Gastroesophageal sphincter (tissue), 4 donors: ENCODE data around the gene SH3RF3. TPM values are rescaled to one million over a fixed set of nuclear protein-coding genes. Genes with fewer than 3 reads are reported as not detected.

Source experiments
- ATAC-seq: fragments of 150-250 bp; one replicate; pipeline ENCODE4 v1.9.1; 2016; ENCODE audit warnings: mild to moderate bottlenecking, moderate library complexity
- H3K27ac ChIP-seq, 4 donors: fragments of 200-600 bp; sonication (generic) in 3 of 4; 1 replicate in 3 of 4; 2 replicates in 1 of 4; pipeline ENCODE4 v1.5.1; 2016 to 2019
- H3K27me3 ChIP-seq: fragments of 200-600 bp; sonication (generic); one replicate; pipeline ENCODE4 v1.5.1; 2019
- H3K36me3 ChIP-seq, 2 donors: fragments of 200-600 bp; sonication (generic); one replicate each; pipeline ENCODE4 v1.5.1; 2019; ENCODE audit warnings: control low read depth in 1 of 2
- H3K4me1 ChIP-seq, 3 donors: fragments of 200-600 bp; sonication (generic); 1 replicate in 2 of 3; 2 replicates in 1 of 3; pipeline ENCODE4 v1.5.1; 2016 to 2019; ENCODE audit warnings: control low read depth in 2 of 3
- H3K4me3 ChIP-seq, 2 donors: fragments of 200-600 bp; sonication (generic); one replicate each; pipeline ENCODE4 v1.5.1; 2019; ENCODE audit warnings: mild to moderate bottlenecking in 1 of 2, moderate library complexity in 1 of 2
- H3K9me3 ChIP-seq, 3 donors: fragments of 200-600 bp; sonication (generic); one replicate each; pipeline ENCODE4 v1.5.1; 2017 to 2019; ENCODE audit warnings: control low read depth in 2 of 3
- CTCF ChIP-seq, 4 experiments: fragments of 200-600 bp in 2 of 4; fragments of 450-650 bp in 2 of 4; sonication (generic) in 1 of 4; IDR thresholded peaks; one replicate each; pipeline ENCODE4 v1.5.1; 2017 to 2019; ENCODE audit warnings: antibody characterized with exemption in 4 of 4, mild to moderate bottlenecking in 2 of 4, moderate library complexity in 2 of 4
- EP300 ChIP-seq: sonication (generic); formaldehyde crosslinking; IDR thresholded peaks from one replicate; pipeline ENCODE4 v1.6.1; 2017; ENCODE audit warnings: antibody characterized with exemption, mild to moderate bottlenecking
- POLR2A ChIP-seq, 2 donors: fragments of 450-650 bp; IDR thresholded peaks; one replicate each; pipeline ENCODE4 v1.6.1; 2017; ENCODE audit warnings: antibody characterized with exemption in 2 of 2, mild to moderate bottlenecking in 2 of 2, moderate library complexity in 1 of 2
- POLR2AphosphoS5 ChIP-seq: sonication (generic); formaldehyde crosslinking; IDR thresholded peaks from one replicate; pipeline ENCODE4 v1.6.1; 2017; ENCODE audit warnings: antibody characterized with exemption
- WGBS, 2 donors: methylation state at CpG; one replicate each; pipeline ENCODE4 v1.1.5; 2018; ENCODE audit warnings: low coverage in 1 of 2; 5-methylcytosine and 5-hydroxymethylcytosine counted together
- total RNA-seq, 4 donors: library from RNA; depleted of rRNA; stranded (reverse); fragments of >200 nt; gene quantifications; one replicate each; pipeline ENCODE4 v1.1.0, GENCODE V29; 2016

Gene SH3RF3
- total RNA-seq, 4 donors from 2014 or later = 10.1 to 15.8 (median 13.2) TPM

- TF ChIP-seq CTCF (IDR thresholded peaks at IDR 0.05) (no peak), POLR2A (IDR thresholded peaks at IDR 0.05) (no peak)
- Histone ChIP-seq H3K9me3 (no peaks in the 10 kb centered on the region), H3K36me3 (peaks cover 0 to 31% of the 10 kb centered on the region in 2 donors), H3K4me1 (peaks cover 0 to 16% (median 0%) of the 10 kb centered on the region in 3 donors), H3K4me3 (no peak overlapping the region), H3K27me3 (no peaks in the 10 kb centered on the region), H3K27ac (no peak overlapping the region)
- 51 to 62% methylated on average over 5 to 7 of the region's 7 CpGs for WGBS, 2 donors
- no peak for ATAC-seq
Observed at GRCh38 chr2:109372614-109373013, 243.6 kb downstream of the SH3RF3 start.

GRCh38 chr2:109373791-109374547, 245.0 kb downstream of the SH3RF3 start:
- Histone ChIP-seq H3K27me3 (no peaks in the 10 kb centered on the region), H3K9me3 (no peaks in the 10 kb centered on the region), H3K4me1 (peaks cover 0 to 10% (median 0%) of the 10 kb centered on the region in 3 donors), H3K27ac (no peak overlapping the region), H3K4me3 (no peak overlapping the region), H3K36me3 (peaks cover 0 to 31% of the 10 kb centered on the region in 2 donors)
- TF ChIP-seq POLR2AphosphoS5 = no peak
- TF ChIP-seq EP300 = no peak
- TF ChIP-seq CTCF (IDR thresholded peaks at IDR 0.05) = no peak
- TF ChIP-seq POLR2A (IDR thresholded peaks at IDR 0.05) = no peak
- no peak for ATAC-seq
- WGBS, 2 donors = 67 to 100% methylated on average over 1 to 4 of the region's 10 CpGs

- no peak overlapping the region for H3K27ac ChIP-seq
- H3K27me3 ChIP-seq = no peaks in the 10 kb centered on the region
- TF ChIP-seq POLR2A (IDR thresholded peaks at IDR 0.05) = no peak
- TF ChIP-seq EP300 = no peak
- no peak for TF ChIP-seq CTCF (IDR thresholded peaks at IDR 0.05)
- TF ChIP-seq POLR2AphosphoS5 = no peak
- peaks cover 0 to 31% of the 10 kb centered on the region in 2 donors for H3K36me3 ChIP-seq
- H3K9me3 ChIP-seq = no peaks in the 10 kb centered on the region
- ATAC-seq = no peak
- 71 to 94% methylated on average over 3 to 8 of the region's 16 CpGs for WGBS, 2 donors
- peaks cover 0 to 10% (median 0%) of the 10 kb centered on the region in 3 donors for H3K4me1 ChIP-seq
- H3K4me3 ChIP-seq = no peak overlapping the region
Observed at GRCh38 chr2:109374548-109375130, 245.6 kb downstream of the SH3RF3 start.

GRCh38 chr2:109375131-109375561, 246.1 kb downstream of the SH3RF3 start:
- no peak overlapping the region for H3K4me3 ChIP-seq
- no peak for ATAC-seq
- peaks cover 0 to 10% (median 0%) of the 10 kb centered on the region in 3 donors for H3K4me1 ChIP-seq
- no peaks in the 10 kb centered on the region for H3K27me3 ChIP-seq
- TF ChIP-seq POLR2A (IDR thresholded peaks at IDR 0.05) (no peak), CTCF (IDR thresholded peaks at IDR 0.05) (no peak), EP300 (no peak), POLR2AphosphoS5 (no peak)
- H3K9me3 ChIP-seq = no peaks in the 10 kb centered on the region
- H3K36me3 ChIP-seq = peaks cover 0 to 31% of the 10 kb centered on the region in 2 donors
- no peak overlapping the region for H3K27ac ChIP-seq
- WGBS, 2 donors = 93% methylated on average over 9 of the region's 12 CpGs; no CpG with 5 or more reads in 1 of the 2 donors

- no peak overlapping the region for H3K27ac ChIP-seq
- H3K4me1 ChIP-seq = peaks cover 0 to 6% (median 0%) of the 10 kb centered on the region in 3 donors
- TF ChIP-seq CTCF (IDR thresholded peaks at IDR 0.05) (no peak), POLR2AphosphoS5 (no peak), POLR2A (IDR thresholded peaks at IDR 0.05) (no peak), EP300 (no peak)
- no peaks in the 10 kb centered on the region for H3K9me3 ChIP-seq
- ATAC-seq = no peak
- H3K27me3 ChIP-seq = no peaks in the 10 kb centered on the region
- WGBS, 2 donors = 100% methylated on average over 3 of the region's 7 CpGs
- H3K36me3 ChIP-seq = peaks cover 0 to 31% of the 10 kb centered on the region in 2 donors
- no peak overlapping the region for H3K4me3 ChIP-seq
Observed at GRCh38 chr2:109375656-109376055, 246.7 kb downstream of the SH3RF3 start.
